Endodermal cell (in vitro differentiated cells): ENCODE measurements around the gene MOSMO. TPM values are rescaled to one million over a fixed set of nuclear protein-coding genes. Genes with fewer than 3 reads are reported as not detected.
A peak's percentile ranks its signal among the peaks of the same experiment; 100 is the strongest.

ENCODE experiments used
- DNase-seq: peaks from one replicate; pipeline ENCODE4 v3.0.0-alpha.2; 2017
- H3K27ac ChIP-seq: 2 replicates; pipeline ENCODE4 v1.5.1; 2013; ENCODE audit warnings: mild to moderate bottlenecking, low read depth, low read length, moderate library complexity
- H3K27me3 ChIP-seq: 2 replicates; pipeline ENCODE4 v1.6.1; 2013; ENCODE audit warnings: mild to moderate bottlenecking, low read length, moderate library complexity; ENCODE audit not compliant: insufficient read depth, control insufficient read depth, poor library complexity, severe bottlenecking
- H3K36me3 ChIP-seq: 2 replicates; pipeline ENCODE4 v1.7.0; 2013; ENCODE audit warnings: mild to moderate bottlenecking, low read length, moderate library complexity; ENCODE audit not compliant: control insufficient read depth, insufficient read depth
- H3K4me1 ChIP-seq: one replicate; pipeline ENCODE4 v1.7.0; 2013; ENCODE audit warnings: low read length; ENCODE audit not compliant: control insufficient read depth, insufficient read depth
- H3K4me3 ChIP-seq: 2 replicates; pipeline ENCODE4 v1.5.1; 2013; ENCODE audit warnings: mild to moderate bottlenecking, low read length, moderate library complexity
- H3K9ac ChIP-seq: 2 replicates; pipeline ENCODE4 v1.6.1; 2013; ENCODE audit warnings: mild to moderate bottlenecking, low read length, moderate library complexity; ENCODE audit not compliant: poor library complexity, severe bottlenecking; ENCODE audit errors: extremely low read depth
- H3K9me3 ChIP-seq: 2 replicates; pipeline ENCODE4 v1.6.1; 2013; ENCODE audit warnings: mild to moderate bottlenecking, low read length, moderate library complexity; ENCODE audit not compliant: control insufficient read depth
- H3K27ac Mint-ChIP-seq: 2 replicates; pipeline ENCODE4 v1.8.0; 2020; ENCODE audit warnings: mixed read lengths
- H3K27me3 Mint-ChIP-seq: 2 replicates; pipeline ENCODE4 v1.8.0; 2021; ENCODE audit warnings: mild to moderate bottlenecking, mixed read lengths; ENCODE audit not compliant: insufficient read depth
- H3K36me3 Mint-ChIP-seq: 2 replicates; pipeline ENCODE4 v1.8.0; 2020; ENCODE audit warnings: low read depth, mixed read lengths
- H3K4me1 Mint-ChIP-seq: 2 replicates; pipeline ENCODE4 v1.8.0; 2020; ENCODE audit warnings: mixed read lengths
- H3K4me3 Mint-ChIP-seq: 2 replicates; pipeline ENCODE4 v1.8.0; 2020; ENCODE audit warnings: mild to moderate bottlenecking, moderate library complexity, mixed read lengths
- H3K9me3 Mint-ChIP-seq: 2 replicates; pipeline ENCODE4 v1.8.0; 2020; ENCODE audit warnings: mild to moderate bottlenecking, mixed read lengths
- CTCF ChIP-seq: fragments of 200-600 bp; sonication (generic); conservative IDR thresholded peaks from 2 replicates; pipeline ENCODE4 v1.5.0; 2021; ENCODE audit warnings: antibody characterized with exemption, mild to moderate bottlenecking
- WGBS, 2 experiments: methylation state at CpG; one replicate each; pipeline versions ENCODE4 v1.1.5 to v1.1.7; 2013; ENCODE audit warnings: missing lambda C conversion rate in 2 of 2, mixed read lengths in 1 of 2; ENCODE audit not compliant: insufficient coverage in 1 of 2, insufficient read length in 1 of 2; 5-methylcytosine and 5-hydroxymethylcytosine counted together
- total RNA-seq, 2 donors: library from RNA; stranded (reverse); fragmentation: NEBNext Ultra II Directional in 1 of 2; extraction: Animal tissue kit (Norgen Biotek cat#: 25700) in 1 of 2; gene quantifications; 2 replicates in 1 of 2; 3 replicates in 1 of 2; pipeline ENCODE4 v1.2.1, GENCODE V29; 2021

Gene MOSMO
- total RNA-seq, 2 donors from 2014 or later, result 12.6 to 14.7 TPM

DNA sequence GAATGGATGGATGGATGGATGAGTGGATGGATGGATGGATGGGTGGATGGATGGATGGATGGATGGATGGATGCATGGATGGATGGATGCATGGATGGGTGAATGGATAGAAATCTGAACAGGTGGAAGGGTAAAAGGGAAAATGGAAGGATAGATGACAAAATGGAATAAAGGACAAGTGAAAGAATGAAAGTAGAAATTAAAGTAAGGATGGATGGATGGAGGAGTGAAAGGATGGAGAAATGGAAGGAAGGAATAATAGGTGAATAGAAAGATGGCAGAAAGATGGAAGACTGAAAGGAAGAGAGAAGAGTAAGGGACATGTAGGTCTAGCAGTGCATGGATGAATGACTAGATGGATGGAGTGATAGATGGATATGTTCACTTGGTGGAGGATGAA is 114.3 kb downstream of the MOSMO start:
- no peaks in the 10 kb centered on the region for H3K9me3 ChIP-seq
- no peaks in the 10 kb centered on the region for H3K36me3 ChIP-seq
- Mint-ChIP-seq H3K27me3 (peaks cover 5% of the 10 kb centered on the region), H3K9me3 (no peaks in the 10 kb centered on the region), H3K27ac (no peak overlapping the region), H3K4me3 (no peak overlapping the region), H3K36me3 (no peaks in the 10 kb centered on the region), H3K4me1 (no peaks in the 10 kb centered on the region)
- H3K27ac ChIP-seq, result no peak overlapping the region
- no peak overlapping the region for H3K4me3 ChIP-seq
- no peaks in the 10 kb centered on the region for H3K4me1 ChIP-seq
- TF ChIP-seq CTCF, result no peak
- no peak overlapping the region for H3K9ac ChIP-seq
- H3K27me3 ChIP-seq, result no peaks in the 10 kb centered on the region
- no peak for DNase-seq

DNA sequence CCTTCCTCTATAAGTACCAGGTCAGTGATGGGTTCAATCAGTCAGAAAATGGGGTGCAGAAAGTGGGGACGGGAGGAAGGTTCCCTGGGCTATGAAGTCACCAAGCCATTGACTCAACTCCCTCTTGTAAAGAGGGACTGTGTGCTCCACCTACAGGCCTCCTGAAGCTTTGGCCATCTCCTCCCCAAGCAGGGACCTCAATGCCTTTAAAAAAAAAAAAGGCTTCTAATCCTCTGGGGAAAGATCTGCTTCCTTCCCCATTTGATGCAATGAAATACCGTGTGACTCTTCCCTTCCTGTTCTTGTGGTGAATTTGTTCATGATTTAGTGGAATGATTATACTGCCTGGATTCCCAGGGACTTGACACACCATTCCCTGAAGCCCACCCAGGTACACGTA is 115.2 kb downstream of the MOSMO start:
- peaks cover 5% of the 10 kb centered on the region for H3K27me3 Mint-ChIP-seq
- peaks cover 2% of the 10 kb centered on the region for H3K9me3 Mint-ChIP-seq
- H3K9ac ChIP-seq, result no peak overlapping the region
- 65 to 100% methylated on average over 2 to 3 of the region's 3 CpGs for WGBS, 2 experiments
- H3K27ac ChIP-seq, result no peak overlapping the region
- peak; percentile 69 for TF ChIP-seq CTCF
- H3K4me1 Mint-ChIP-seq, result no peaks in the 10 kb centered on the region
- peaks cover 6% of the 10 kb centered on the region for H3K27me3 ChIP-seq
- no peaks in the 10 kb centered on the region for H3K4me1 ChIP-seq
- H3K4me3 Mint-ChIP-seq, result no peak overlapping the region
- H3K36me3 ChIP-seq, result no peaks in the 10 kb centered on the region
- no peak overlapping the region for H3K4me3 ChIP-seq
- no peak overlapping the region for H3K27ac Mint-ChIP-seq
- no peak for DNase-seq
- H3K36me3 Mint-ChIP-seq, result no peaks in the 10 kb centered on the region
- H3K9me3 ChIP-seq, result no peaks in the 10 kb centered on the region

GRCh38 chr16:22123759-22124490 is 116.0 kb downstream of the MOSMO start:
- Mint-ChIP-seq H3K27me3 (peaks cover 9% of the 10 kb centered on the region), H3K4me1 (no peaks in the 10 kb centered on the region), H3K27ac (no peak overlapping the region), H3K4me3 (no peak overlapping the region), H3K36me3 (no peaks in the 10 kb centered on the region), H3K9me3 (peaks cover 5% of the 10 kb centered on the region)
- Histone ChIP-seq H3K36me3 (no peaks in the 10 kb centered on the region), H3K9ac (no peak overlapping the region), H3K27me3 (peaks cover 6% of the 10 kb centered on the region), H3K4me3 (no peak overlapping the region), H3K4me1 (no peaks in the 10 kb centered on the region), H3K9me3 (peaks cover 3% of the 10 kb centered on the region), H3K27ac (no peak overlapping the region)
- no peak for TF ChIP-seq CTCF
- DNase-seq, result peak; percentile 63
- WGBS, 2 experiments, result 85 to 91% methylated on average over 5 to 7 of the region's 7 CpGs
